ENCODE measurements around the gene SPNS2.

GRCh38 chr17:4479982-4480751, 18.5 kb upstream of the SPNS2 start:
- TF ChIP-seq, protein P1, sequence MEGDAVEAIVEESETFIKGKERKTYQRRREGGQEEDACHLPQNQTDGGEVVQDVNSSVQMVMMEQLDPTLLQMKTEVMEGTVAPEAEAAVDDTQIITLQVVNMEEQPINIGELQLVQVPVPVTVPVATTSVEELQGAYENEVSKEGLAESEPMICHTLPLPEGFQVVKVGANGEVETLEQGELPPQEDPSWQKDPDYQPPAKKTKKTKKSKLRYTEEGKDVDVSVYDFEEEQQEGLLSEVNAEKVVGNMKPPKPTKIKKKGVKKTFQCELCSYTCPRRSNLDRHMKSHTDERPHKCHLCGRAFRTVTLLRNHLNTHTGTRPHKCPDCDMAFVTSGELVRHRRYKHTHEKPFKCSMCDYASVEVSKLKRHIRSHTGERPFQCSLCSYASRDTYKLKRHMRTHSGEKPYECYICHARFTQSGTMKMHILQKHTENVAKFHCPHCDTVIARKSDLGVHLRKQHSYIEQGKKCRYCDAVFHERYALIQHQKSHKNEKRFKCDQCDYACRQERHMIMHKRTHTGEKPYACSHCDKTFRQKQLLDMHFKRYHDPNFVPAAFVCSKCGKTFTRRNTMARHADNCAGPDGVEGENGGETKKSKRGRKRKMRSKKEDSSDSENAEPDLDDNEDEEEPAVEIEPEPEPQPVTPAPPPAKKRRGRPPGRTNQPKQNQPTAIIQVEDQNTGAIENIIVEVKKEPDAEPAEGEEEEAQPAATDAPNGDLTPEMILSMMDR (conservative IDR thresholded peaks at IDR 0.05; ENCODE audit: low read depth in 2 of 2) = no peak
- TF ChIP-seq POLR2AphosphoS5 (IDR thresholded peaks at IDR 0.05; ENCODE audit: low read depth) (no peak), EZH2 (IDR thresholded peaks at IDR 0.05; ENCODE audit: low read depth, unreplicated experiment) (no peak), ZNF114 (CRISPR knock-in tag; IDR thresholded peaks at IDR 0.05) (no peak), EZH2phosphoT487 (IDR thresholded peaks at IDR 0.05; ENCODE audit: unreplicated experiment) (no peak), JUNB (IDR thresholded peaks at IDR 0.05; ENCODE audit: unreplicated experiment) (no peak), NANOG (IDR thresholded peaks at IDR 0.05; ENCODE audit: borderline replicate concordance) (no peak), ZNF331 (CRISPR knock-in tag; IDR thresholded peaks at IDR 0.05; ENCODE audit: low read depth) (no peak)
- TF ChIP-seq, protein P2, sequence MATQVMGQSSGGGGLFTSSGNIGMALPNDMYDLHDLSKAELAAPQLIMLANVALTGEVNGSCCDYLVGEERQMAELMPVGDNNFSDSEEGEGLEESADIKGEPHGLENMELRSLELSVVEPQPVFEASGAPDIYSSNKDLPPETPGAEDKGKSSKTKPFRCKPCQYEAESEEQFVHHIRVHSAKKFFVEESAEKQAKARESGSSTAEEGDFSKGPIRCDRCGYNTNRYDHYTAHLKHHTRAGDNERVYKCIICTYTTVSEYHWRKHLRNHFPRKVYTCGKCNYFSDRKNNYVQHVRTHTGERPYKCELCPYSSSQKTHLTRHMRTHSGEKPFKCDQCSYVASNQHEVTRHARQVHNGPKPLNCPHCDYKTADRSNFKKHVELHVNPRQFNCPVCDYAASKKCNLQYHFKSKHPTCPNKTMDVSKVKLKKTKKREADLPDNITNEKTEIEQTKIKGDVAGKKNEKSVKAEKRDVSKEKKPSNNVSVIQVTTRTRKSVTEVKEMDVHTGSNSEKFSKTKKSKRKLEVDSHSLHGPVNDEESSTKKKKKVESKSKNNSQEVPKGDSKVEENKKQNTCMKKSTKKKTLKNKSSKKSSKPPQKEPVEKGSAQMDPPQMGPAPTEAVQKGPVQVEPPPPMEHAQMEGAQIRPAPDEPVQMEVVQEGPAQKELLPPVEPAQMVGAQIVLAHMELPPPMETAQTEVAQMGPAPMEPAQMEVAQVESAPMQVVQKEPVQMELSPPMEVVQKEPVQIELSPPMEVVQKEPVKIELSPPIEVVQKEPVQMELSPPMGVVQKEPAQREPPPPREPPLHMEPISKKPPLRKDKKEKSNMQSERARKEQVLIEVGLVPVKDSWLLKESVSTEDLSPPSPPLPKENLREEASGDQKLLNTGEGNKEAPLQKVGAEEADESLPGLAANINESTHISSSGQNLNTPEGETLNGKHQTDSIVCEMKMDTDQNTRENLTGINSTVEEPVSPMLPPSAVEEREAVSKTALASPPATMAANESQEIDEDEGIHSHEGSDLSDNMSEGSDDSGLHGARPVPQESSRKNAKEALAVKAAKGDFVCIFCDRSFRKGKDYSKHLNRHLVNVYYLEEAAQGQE (IDR thresholded peaks at IDR 0.05; ENCODE audit: unreplicated experiment) = no peak
- TF ChIP-seq, protein P3, sequence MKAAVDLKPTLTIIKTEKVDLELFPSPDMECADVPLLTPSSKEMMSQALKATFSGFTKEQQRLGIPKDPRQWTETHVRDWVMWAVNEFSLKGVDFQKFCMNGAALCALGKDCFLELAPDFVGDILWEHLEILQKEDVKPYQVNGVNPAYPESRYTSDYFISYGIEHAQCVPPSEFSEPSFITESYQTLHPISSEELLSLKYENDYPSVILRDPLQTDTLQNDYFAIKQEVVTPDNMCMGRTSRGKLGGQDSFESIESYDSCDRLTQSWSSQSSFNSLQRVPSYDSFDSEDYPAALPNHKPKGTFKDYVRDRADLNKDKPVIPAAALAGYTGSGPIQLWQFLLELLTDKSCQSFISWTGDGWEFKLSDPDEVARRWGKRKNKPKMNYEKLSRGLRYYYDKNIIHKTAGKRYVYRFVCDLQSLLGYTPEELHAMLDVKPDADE (IDR thresholded peaks at IDR 0.05) = no peak

Measured in GM23338 (cell line).